Skeletal muscle cell (primary cell): ENCODE measurements around the gene CTNND2.

ENCODE experiments used
- DNase-seq: peaks from one replicate; pipeline ENCODE4 v3.0.0-alpha.2; 2010; ENCODE audit warnings: low read depth
- H3K4me3 ChIP-seq: 2 replicates; pipeline ENCODE4 v1.5.1; 2011; ENCODE audit warnings: low read depth, mild to moderate bottlenecking, control low read depth, low read length, moderate library complexity

Gene CTNND2, protein sequence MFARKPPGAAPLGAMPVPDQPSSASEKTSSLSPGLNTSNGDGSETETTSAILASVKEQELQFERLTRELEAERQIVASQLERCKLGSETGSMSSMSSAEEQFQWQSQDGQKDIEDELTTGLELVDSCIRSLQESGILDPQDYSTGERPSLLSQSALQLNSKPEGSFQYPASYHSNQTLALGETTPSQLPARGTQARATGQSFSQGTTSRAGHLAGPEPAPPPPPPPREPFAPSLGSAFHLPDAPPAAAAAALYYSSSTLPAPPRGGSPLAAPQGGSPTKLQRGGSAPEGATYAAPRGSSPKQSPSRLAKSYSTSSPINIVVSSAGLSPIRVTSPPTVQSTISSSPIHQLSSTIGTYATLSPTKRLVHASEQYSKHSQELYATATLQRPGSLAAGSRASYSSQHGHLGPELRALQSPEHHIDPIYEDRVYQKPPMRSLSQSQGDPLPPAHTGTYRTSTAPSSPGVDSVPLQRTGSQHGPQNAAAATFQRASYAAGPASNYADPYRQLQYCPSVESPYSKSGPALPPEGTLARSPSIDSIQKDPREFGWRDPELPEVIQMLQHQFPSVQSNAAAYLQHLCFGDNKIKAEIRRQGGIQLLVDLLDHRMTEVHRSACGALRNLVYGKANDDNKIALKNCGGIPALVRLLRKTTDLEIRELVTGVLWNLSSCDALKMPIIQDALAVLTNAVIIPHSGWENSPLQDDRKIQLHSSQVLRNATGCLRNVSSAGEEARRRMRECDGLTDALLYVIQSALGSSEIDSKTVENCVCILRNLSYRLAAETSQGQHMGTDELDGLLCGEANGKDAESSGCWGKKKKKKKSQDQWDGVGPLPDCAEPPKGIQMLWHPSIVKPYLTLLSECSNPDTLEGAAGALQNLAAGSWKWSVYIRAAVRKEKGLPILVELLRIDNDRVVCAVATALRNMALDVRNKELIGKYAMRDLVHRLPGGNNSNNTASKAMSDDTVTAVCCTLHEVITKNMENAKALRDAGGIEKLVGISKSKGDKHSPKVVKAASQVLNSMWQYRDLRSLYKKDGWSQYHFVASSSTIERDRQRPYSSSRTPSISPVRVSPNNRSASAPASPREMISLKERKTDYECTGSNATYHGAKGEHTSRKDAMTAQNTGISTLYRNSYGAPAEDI (N-terminal part only)

DNA sequence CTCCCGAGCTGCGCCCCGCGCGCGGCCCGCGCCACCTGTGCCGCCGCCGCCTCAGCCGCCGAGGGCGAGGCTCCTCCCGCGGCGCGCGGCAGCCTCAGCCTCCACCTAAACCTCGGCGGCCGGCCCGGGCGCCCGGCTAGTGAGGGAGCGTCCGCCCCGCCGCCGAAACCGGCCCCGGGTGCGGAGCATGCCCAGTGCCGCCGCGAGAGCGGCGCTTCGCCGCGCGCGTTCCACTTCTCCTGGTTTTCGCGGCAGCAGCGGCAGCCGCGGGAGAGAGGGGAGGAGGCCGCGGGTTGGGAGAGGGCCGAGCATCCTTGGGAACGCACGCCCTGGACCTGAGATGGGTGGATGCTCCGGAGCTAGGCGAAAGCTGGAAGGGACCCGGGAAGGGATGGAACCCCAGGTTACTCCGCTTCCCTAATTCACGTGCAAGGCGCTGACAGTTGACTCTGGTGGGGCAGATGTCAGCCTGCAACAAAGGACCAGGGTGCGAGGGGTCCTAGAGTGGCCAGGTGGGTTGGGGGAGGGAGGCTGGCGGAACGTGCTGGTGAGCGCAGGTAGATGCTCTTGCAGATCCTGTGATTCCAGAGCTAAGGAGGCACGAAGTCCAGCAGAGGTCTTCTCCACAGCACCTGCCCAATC lies at the start of gene CTNND2:
TSS of gene CTNND2 (minus strand) at position 182 of the 642 bp plus-strand sequence. CDS start 593 bp downstream, outside the sequence.
- H3K4me3 ChIP-seq = peak within 1 kb of the TSS; percentile 32
- no peak for DNase-seq

DNA sequence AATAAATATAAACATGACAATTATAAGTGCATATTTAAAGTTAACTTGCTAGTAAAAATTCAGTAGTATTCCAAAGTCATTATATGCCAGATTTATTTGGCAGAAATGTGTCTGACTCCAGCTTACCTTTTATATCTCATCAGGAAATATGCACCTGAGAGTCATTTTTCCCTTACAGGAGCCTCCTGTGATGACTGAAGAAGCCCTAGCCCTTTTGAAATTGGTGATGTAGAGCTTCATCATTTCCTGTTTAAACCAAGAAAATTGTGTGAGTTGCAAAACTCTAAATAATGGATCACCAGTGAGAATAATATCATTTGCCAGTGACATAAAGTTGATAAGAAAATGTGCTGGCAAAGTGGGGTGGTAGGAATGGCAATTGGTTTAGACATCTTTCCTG lies 42.1 kb upstream of the CTNND2 start:
- no peak for DNase-seq
- H3K4me3 ChIP-seq = no peak overlapping the region

DNA sequence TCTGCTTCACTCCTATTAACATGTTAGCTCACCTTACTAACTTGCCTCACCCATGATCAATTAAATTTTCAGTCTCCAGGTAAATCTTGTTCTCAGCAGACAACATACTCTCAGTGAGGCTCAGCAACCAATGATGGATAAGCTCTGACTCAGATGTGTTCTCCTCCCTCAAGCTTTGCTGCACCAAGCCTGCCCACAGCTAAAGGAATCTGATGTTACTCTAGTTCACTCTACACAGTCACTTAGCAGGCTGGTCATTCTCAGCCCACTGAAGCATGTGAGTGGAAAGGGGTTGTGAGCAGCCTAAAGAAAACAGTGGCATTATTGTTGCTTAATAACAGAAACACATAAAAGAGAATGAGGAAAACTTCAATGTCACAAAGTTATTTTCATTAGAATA lies 37.3 kb upstream of the CTNND2 start:
- DNase-seq = no peak
- no peak overlapping the region for H3K4me3 ChIP-seq

DNA sequence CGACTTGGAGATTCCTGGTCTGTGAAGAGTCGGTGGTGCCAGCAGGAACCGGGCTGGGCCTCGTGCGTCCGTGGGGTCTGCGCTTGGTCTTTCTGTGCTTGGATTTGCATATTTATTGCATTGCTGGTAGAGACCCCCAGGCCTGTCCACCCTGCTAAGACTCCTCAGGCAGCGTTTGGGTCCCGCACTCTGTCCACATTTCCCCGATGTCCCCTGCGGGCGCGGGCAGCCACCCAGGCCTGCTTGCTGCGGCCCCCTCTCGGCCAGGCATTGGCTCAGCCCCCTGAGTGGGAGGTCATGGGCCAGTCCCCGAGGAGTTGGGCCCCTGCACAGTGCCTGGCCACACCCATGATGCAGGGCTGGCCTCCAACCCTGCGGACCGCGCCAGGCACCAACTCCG lies 27.4 kb upstream of the CTNND2 start:
- DNase-seq = no peak
- no peak overlapping the region for H3K4me3 ChIP-seq

DNA sequence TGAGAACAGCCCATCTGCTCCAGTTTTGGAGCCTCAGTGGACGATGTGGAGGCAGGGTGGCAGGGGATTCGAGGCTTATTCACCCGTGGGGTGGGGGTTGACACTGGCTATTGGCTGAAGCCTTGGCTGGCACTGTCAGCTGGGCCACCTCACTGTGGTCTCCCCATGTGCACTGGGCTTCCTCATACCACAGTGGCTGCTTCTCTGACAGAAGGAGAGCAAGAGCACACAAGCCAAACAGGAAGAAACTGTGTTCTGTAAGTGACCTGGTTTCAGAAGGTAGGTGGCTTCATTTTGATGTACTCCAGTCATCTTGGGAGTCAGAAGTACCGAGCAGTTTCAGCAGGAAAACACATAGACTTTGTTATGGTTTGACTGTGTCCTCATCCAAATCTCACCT lies 24.7 kb upstream of the CTNND2 start:
- H3K4me3 ChIP-seq = no peak overlapping the region

DNA sequence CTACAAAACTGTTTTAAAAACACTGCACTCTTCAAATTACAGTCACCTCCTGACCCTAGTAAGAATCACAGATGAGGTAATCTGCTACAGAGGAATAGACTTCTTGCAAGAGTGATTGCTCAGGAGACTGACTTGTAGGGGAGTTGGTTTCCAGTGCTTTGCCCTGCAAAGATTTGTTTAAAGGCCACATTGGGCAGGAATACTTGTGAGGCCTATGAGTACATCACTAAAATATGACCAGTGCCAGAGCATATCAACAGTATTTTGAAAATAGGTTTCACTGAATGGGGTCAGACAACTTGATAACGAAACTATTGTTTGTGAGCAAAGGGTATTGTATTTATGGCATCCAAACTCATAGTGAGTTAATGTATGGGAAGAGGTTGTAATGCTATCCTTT lies 21.5 kb upstream of the CTNND2 start:
- no peak overlapping the region for H3K4me3 ChIP-seq
- no peak for DNase-seq

More for the DNA sequence above, 24.7 kb upstream of the CTNND2 start:
- DNase-seq = no peak

DNA sequence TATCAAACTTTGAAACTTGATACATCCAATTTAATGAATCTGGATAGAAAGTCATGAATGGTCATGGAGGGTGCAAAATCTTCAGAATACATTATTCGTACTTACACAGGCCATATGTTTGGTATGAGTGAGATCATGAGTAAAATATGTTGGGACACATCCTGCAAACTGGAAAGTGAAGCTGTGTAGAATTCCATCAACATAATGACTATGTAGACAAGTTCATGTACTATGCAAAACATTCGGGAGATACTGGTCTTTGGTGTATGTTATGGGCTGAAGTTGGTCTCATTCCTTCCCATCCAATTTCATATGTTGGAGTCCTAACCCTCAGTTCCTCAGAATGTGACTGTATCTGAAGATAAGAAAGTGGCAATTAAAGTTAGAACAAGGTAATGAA lies 18.1 kb upstream of the CTNND2 start:
- no peak overlapping the region for H3K4me3 ChIP-seq
- DNase-seq = no peak

GRCh38 chr5:11918463-11919045 lies 14.3 kb upstream of the CTNND2 start:
- H3K4me3 ChIP-seq = no peak overlapping the region
- no peak for DNase-seq

GRCh38 chr5:11909471-11909870 lies 5.2 kb upstream of the CTNND2 start:
- H3K4me3 ChIP-seq = no peak overlapping the region
- DNase-seq = no peak

DNA sequence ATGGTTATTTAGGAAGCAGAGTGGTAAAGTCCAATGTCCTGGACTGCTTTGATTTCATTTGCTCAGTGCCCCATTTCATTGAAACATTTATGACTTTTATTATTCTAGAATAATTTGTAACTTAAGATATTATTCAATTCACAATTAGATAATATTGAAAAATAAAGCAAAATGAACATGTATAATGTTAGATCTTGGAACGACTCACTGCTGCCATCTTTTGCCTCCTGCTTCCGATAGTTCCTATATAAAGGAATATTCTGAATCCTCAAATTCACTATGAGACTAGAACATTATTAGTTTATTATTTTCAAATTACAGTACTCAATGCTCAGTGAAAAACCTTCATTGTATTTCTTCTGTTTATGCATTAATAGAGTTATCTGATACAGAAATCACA lies 2.3 kb upstream of the CTNND2 start:
- DNase-seq = no peak
- no peak overlapping the region for H3K4me3 ChIP-seq

- H3K4me3 ChIP-seq = no peak overlapping the region
- DNase-seq = no peak
These were observed 960 bp upstream of the CTNND2 start for GRCh38 chr5:11905206-11905605.

DNA sequence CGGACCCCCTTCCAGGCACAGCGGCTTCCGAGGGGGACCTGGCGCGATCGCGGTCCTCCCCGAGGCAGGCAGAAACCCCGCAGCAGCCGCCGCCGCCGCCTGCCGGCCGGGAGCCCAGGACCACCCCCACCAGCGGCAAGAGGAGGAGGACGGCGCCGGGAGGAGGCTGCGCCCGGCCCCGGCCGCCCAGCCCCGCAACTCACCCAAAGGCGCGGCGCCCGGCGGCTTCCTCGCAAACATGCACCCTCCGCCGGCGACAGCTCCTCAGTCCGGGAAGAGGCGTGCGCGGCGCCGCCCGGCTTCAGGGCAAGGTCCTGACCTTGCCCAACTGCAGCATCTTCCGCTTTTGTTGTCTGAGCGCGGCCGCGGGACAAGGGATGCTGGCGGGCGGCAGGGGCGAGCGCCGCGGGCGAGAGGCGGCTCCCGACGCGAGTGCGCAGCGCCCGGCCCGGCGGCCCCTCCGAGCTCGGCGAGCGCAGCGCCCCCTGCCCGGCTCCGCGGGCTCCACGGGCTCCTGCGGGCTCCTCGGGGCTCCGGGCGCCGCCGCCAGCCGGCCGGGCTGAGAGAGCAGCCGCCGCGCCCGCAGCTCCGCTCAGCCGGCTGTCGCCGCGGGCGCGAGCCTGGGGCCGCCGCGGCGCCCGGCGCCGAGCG lies 507 bp downstream of the CTNND2 start:
- no peak for DNase-seq
- peak overlapping the region; percentile 32 for H3K4me3 ChIP-seq

- peak overlapping the region; percentile 32 for H3K4me3 ChIP-seq
- DNase-seq = no peak
These were observed 1.1 kb downstream of the CTNND2 start for GRCh38 chr5:11903121-11903613.

GRCh38 chr5:11902201-11902619 lies 2.0 kb downstream of the CTNND2 start:
- no peak overlapping the region for H3K4me3 ChIP-seq
- no peak for DNase-seq

- no peak for DNase-seq
- H3K4me3 ChIP-seq = no peak overlapping the region
These were observed 5.5 kb downstream of the CTNND2 start for GRCh38 chr5:11898787-11899186.

GRCh38 chr5:11897781-11898180 lies 6.5 kb downstream of the CTNND2 start:
- H3K4me3 ChIP-seq = no peak overlapping the region
- no peak for DNase-seq

- no peak overlapping the region for H3K4me3 ChIP-seq
- no peak for DNase-seq
These were observed 9.3 kb downstream of the CTNND2 start for GRCh38 chr5:11894992-11895391.

DNA sequence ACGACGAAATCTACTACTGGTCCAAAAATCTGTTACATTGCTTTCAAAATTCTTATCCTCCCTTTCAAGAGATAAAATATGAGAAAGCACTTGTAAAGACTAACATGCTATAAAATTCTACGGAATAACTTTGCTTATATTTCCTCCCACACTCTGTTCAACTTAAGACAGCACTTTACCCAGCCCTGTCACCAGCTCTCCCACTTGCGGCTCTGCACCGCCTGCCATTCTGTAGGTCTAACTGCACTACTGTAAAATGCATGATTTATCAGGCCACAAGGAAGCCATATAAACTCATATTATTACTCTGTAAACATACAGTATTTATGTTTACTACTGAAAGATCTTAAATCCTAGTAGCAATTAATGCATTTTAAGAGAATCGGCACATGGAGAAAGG lies 11.4 kb downstream of the CTNND2 start:
- no peak overlapping the region for H3K4me3 ChIP-seq
- no peak for DNase-seq

- no peak overlapping the region for H3K4me3 ChIP-seq
These were observed 13.5 kb downstream of the CTNND2 start for GRCh38 chr5:11890777-11891176.

More at GRCh38 chr5:11890777-11891176, 13.5 kb downstream of the CTNND2 start:
- no peak for DNase-seq
